Measurements from ENCODE around the gene IL1RN. TPM values are rescaled to one million over a fixed set of nuclear protein-coding genes. Genes with fewer than 3 reads are reported as not detected.

Gene IL1RN
- total and polyA plus RNA-seq, 8 donors: 0.37 to 3.1 (median 1.4) TPM; not detected in 1

DNA sequence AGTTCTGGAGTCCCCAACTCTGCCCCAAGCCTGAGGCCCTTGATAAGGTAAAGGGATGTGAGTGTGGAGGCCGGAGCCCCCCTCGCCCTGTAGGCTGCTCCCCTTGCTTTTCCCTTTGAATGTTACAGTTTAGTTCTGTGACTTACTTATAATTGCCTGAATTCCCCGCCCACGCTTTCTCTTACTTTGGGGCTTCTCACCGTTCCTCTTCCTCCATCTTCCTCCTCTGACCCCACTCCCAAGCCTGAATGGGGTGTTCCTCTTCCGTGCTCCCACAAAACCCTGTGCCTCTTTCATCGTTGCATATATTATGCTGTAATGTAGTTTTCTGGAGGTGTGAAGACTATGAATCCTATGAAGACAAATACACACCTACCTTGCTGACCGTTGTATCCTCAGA, 15.0 kb upstream of the IL1RN start:
- TF ChIP-seq, protein P1, sequence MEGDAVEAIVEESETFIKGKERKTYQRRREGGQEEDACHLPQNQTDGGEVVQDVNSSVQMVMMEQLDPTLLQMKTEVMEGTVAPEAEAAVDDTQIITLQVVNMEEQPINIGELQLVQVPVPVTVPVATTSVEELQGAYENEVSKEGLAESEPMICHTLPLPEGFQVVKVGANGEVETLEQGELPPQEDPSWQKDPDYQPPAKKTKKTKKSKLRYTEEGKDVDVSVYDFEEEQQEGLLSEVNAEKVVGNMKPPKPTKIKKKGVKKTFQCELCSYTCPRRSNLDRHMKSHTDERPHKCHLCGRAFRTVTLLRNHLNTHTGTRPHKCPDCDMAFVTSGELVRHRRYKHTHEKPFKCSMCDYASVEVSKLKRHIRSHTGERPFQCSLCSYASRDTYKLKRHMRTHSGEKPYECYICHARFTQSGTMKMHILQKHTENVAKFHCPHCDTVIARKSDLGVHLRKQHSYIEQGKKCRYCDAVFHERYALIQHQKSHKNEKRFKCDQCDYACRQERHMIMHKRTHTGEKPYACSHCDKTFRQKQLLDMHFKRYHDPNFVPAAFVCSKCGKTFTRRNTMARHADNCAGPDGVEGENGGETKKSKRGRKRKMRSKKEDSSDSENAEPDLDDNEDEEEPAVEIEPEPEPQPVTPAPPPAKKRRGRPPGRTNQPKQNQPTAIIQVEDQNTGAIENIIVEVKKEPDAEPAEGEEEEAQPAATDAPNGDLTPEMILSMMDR (IDR thresholded peaks at IDR 0.05): no peak
- H3K4me3 ChIP-seq: no peak overlapping the region
- no peak for FAIRE-seq
- H3K4me1 ChIP-seq: no peaks in the 10 kb centered on the region
- H3K36me3 ChIP-seq: no peaks in the 10 kb centered on the region
- ATAC-seq: no peak
- H3K27ac ChIP-seq: no peak overlapping the region
- no peaks in the 10 kb centered on the region for H3K9me3 ChIP-seq
- H3K27me3 ChIP-seq: no peaks in the 10 kb centered on the region
- intact Hi-C loops (cut with DNase I): no loop called here
- DNase-seq: no peak
- WGBS, 2 donors: 74 to 87% methylated on average over 8 of the region's 8 CpGs

GRCh38 chr2:113112871-113113270, 14.5 kb upstream of the IL1RN start:
- WGBS, 2 donors: 79 to 81% methylated on average over 6 of the region's 6 CpGs
- Histone ChIP-seq H3K27ac (no peak overlapping the region), H3K4me1 (no peaks in the 10 kb centered on the region), H3K9me3 (no peaks in the 10 kb centered on the region), H3K36me3 (no peaks in the 10 kb centered on the region), H3K4me3 (no peak overlapping the region), H3K27me3 (no peaks in the 10 kb centered on the region)
- DNase-seq (no peak), FAIRE-seq (no peak), ATAC-seq (no peak)
- intact Hi-C loops (cut with DNase I): no loop called here
- TF ChIP-seq, protein P1 (IDR thresholded peaks at IDR 0.05): no peak

GRCh38 chr2:113113807-113114206, 13.6 kb upstream of the IL1RN start:
- no peak for DNase-seq
- no peak overlapping the region for H3K27ac ChIP-seq

DNA sequence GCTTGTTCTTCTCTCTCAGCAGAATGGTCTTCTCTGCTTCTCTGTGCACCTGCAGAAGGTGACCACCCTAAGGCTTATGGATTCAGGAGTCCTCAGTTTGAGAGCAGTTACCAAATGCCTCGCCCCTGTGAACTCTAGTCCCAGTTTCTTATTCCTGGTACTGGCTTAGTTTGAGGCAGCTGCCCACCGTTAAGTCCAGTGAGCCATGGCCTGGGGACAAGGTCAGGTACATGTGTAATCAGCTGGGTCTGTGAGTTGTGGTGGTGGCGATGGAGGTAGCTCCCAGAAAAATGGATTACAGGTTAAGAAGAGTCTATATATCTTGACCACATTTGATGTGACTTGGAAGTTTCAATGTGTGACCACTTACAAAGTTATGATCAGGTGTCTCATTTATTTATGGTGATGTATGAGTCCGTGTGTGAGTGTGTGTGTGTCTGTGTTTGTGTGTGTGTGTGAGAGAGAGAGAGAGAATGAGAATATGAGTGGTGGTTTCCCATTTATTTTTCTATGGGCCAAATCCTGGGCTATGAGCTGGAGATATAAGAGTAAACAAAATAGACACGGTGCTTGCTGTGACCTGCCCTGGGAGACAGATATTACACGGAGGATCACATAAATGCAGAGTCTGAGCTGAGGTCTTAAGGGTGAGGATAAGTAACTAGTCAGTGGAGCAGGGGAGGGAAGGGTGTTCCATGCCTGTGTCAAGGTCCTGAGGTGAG, 13.0 kb upstream of the IL1RN start:
- DNase-seq (no peak), FAIRE-seq (no peak), ATAC-seq (no peak)
- Histone ChIP-seq H3K4me1 (no peaks in the 10 kb centered on the region), H3K36me3 (no peaks in the 10 kb centered on the region), H3K27ac (no peak overlapping the region), H3K9me3 (no peaks in the 10 kb centered on the region), H3K27me3 (no peaks in the 10 kb centered on the region), H3K4me3 (no peak overlapping the region)
- WGBS, 2 donors: 50 to 63% methylated on average over 6 of the region's 6 CpGs
- TF ChIP-seq, protein P1 (IDR thresholded peaks at IDR 0.05): no peak
- intact Hi-C loops (cut with DNase I): no loop called here

More at GRCh38 chr2:113113807-113114206, 13.6 kb upstream of the IL1RN start:
- WGBS, 2 donors: 57 to 59% methylated on average over 3 of the region's 3 CpGs
- H3K4me1 ChIP-seq: no peaks in the 10 kb centered on the region
- ATAC-seq (no peak), FAIRE-seq (no peak)
- no peaks in the 10 kb centered on the region for H3K27me3 ChIP-seq
- no peak overlapping the region for H3K4me3 ChIP-seq
- H3K36me3 ChIP-seq: no peaks in the 10 kb centered on the region
- TF ChIP-seq, protein P1 (IDR thresholded peaks at IDR 0.05): no peak
- intact Hi-C loops (cut with DNase I): no loop called here
- H3K9me3 ChIP-seq: no peaks in the 10 kb centered on the region

DNA sequence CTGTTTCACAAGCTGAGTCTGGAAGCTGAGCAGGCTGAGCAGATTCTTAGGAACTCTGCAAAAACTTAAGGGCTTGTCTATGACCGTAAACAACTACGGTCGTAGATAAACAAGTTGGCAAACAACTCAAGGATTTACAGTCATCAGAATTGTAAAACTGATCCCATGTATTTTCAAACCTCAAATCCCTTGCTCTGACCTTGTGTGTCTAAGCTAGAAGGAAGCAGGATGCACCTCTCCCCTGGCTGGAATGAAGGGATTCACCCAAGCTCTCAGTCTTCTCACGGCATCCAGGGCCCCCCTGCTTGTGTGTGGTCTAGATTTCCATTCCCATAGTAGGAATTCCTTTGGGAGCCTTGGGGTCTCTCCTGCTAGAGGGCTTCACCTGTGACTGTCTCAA, 12.4 kb upstream of the IL1RN start:
- H3K4me3 ChIP-seq: no peak overlapping the region
- no peaks in the 10 kb centered on the region for H3K27me3 ChIP-seq
- H3K27ac ChIP-seq: no peak overlapping the region
- no peaks in the 10 kb centered on the region for H3K9me3 ChIP-seq
- intact Hi-C loops (cut with DNase I): no loop called here
- TF ChIP-seq, protein P1 (IDR thresholded peaks at IDR 0.05): no peak
- DNase-seq (no peak), ATAC-seq (no peak), FAIRE-seq (no peak)
- no peaks in the 10 kb centered on the region for H3K36me3 ChIP-seq
- no peaks in the 10 kb centered on the region for H3K4me1 ChIP-seq
- WGBS, 2 donors: 63 to 84% methylated on average over 4 of the region's 4 CpGs
